GM12878 (cell line): ENCODE results near the gene ITGB2.

Experiments
- CBFB ChIP-seq: IDR thresholded peaks from 2 replicates; pipeline ENCODE4 v1.6.1; 2016; ENCODE audit warnings: antibody characterized with exemption, low read depth
- CTCF ChIP-seq, 3 experiments: IDR thresholded peaks in 2 of 3; conservative IDR thresholded peaks in 1 of 3; 2 replicates each; pipeline ENCODE4 v1.5.1; 2011; ENCODE audit warnings: low read depth in 3 of 3, low read length in 3 of 3, mild to moderate bottlenecking in 3 of 3, control low read depth in 2 of 3, moderate library complexity in 2 of 3, inconsistent platforms in 1 of 3, mixed read lengths in 1 of 3; ENCODE audit not compliant: control insufficient read depth in 2 of 3, insufficient read depth in 1 of 3; ENCODE audit errors: extremely low read depth in 1 of 3
- E2F8 ChIP-seq: fragments of 450-650 bp; IDR thresholded peaks from 2 replicates; pipeline ENCODE4 v1.6.1; 2018; ENCODE audit warnings: mild to moderate bottlenecking, low read depth, moderate library complexity; ENCODE audit not compliant: partially characterized antibody
- MAX ChIP-seq: IDR thresholded peaks from 2 replicates; pipeline ENCODE4 v1.6.1; 2012; ENCODE audit warnings: low read depth, low read length, improper control_type of control experiment
- PBX3 ChIP-seq: IDR thresholded peaks from 2 replicates; pipeline ENCODE4 v1.6.1; 2011; ENCODE audit warnings: mild to moderate bottlenecking, low read depth, low read length, moderate library complexity; ENCODE audit not compliant: insufficient replicate concordance
- STAT1 ChIP-seq: fragments of 450-650 bp; conservative IDR thresholded peaks from 2 replicates; pipeline ENCODE4 v1.6.1; 2014; ENCODE audit warnings: antibody characterized with exemption, mild to moderate bottlenecking
- ZNF622 ChIP-seq: fragments of 450-650 bp; IDR thresholded peaks from 2 replicates; pipeline ENCODE4 v1.6.1; 2017; ENCODE audit warnings: mild to moderate bottlenecking, inconsistent platforms

- TF ChIP-seq STAT1 (no peak), E2F8 (no peak), MAX (no peak; the same call in 1 of the 2 replicates), CTCF (IDR thresholded peaks at IDR 0.05 in 2 of 3, conservative IDR thresholded peaks at IDR 0.05 in 1 of 3; ENCODE audit: control insufficient read depth in 2 of 3, extremely low read depth in 1 of 3, insufficient read depth in 1 of 3, low read depth in 3 of 3, low read length in 3 of 3) (peak in 1 of 3 experiments; percentile 8; a peak in 1 of 6 replicates), CBFB (no peak), ZNF622 (no peak), PBX3 (no peak)
These were observed 7.1 kb upstream of the ITGB2 start for GRCh38 chr21:44927587-44928461.
